H9 (cell line): Measurements from ENCODE around the gene NEB. TPM values are rescaled to one million over a fixed set of nuclear protein-coding genes. Genes with fewer than 3 reads are reported as not detected.

Experiments used
- DNase-seq: peaks from one replicate; pipeline ENCODE4 v3.0.0-alpha.2; 2017
- H2AFZ ChIP-seq: one replicate; pipeline ENCODE4 v1.6.1; 2013; ENCODE audit warnings: mild to moderate bottlenecking, low read length, control low read depth, moderate library complexity
- H2AK5ac ChIP-seq: 2 replicates; pipeline ENCODE4 v1.6.1; 2013; ENCODE audit warnings: low read length, control low read depth, mixed read lengths; ENCODE audit not compliant: insufficient read length
- H2BK120ac ChIP-seq: one replicate; pipeline ENCODE4 v1.6.1; 2013; ENCODE audit warnings: low read depth, mild to moderate bottlenecking, low read length, control low read depth, inconsistent platforms; ENCODE audit not compliant: poor library complexity, severe bottlenecking
- H2BK12ac ChIP-seq: 2 replicates; pipeline ENCODE4 v1.6.1; 2013; ENCODE audit warnings: low read length, control low read depth, mixed read lengths, low read depth; ENCODE audit not compliant: insufficient read length
- H2BK15ac ChIP-seq: 2 replicates; pipeline ENCODE4 v1.6.1; 2013; ENCODE audit warnings: low read depth, low read length, control low read depth
- H2BK20ac ChIP-seq: one replicate; pipeline ENCODE4 v1.6.1; 2013; ENCODE audit warnings: low read depth, mild to moderate bottlenecking, low read length, control low read depth, inconsistent platforms; ENCODE audit not compliant: poor library complexity, severe bottlenecking
- H2BK5ac ChIP-seq: 2 replicates; pipeline ENCODE4 v1.6.1; 2013; ENCODE audit warnings: low read length, control low read depth, mixed read lengths; ENCODE audit not compliant: insufficient read length
- H3K14ac ChIP-seq: 2 replicates; pipeline ENCODE4 v1.6.1; 2013; ENCODE audit warnings: low read length, control low read depth; ENCODE audit not compliant: insufficient read depth
- H3K18ac ChIP-seq: 2 replicates; pipeline ENCODE4 v1.6.1; 2013; ENCODE audit warnings: low read depth, mild to moderate bottlenecking, mixed read lengths, low read length, control low read depth; ENCODE audit not compliant: insufficient read length
- H3K23ac ChIP-seq: 2 replicates; pipeline ENCODE4 v1.6.1; 2013; ENCODE audit warnings: low read length, control low read depth, mixed read lengths, low read depth; ENCODE audit not compliant: insufficient read length
- H3K23me2 ChIP-seq: 2 replicates; pipeline ENCODE4 v1.6.1; 2013; ENCODE audit warnings: low read depth, mild to moderate bottlenecking, mixed read lengths, low read length, control low read depth; ENCODE audit not compliant: insufficient read length, poor library complexity, severe bottlenecking
- H3K27ac ChIP-seq: 2 replicates; pipeline ENCODE4 v1.5.1; 2013; ENCODE audit warnings: low read length, control low read depth, mixed read lengths, low read depth; ENCODE audit not compliant: insufficient read length
- H3K27me3 ChIP-seq: 2 replicates; pipeline ENCODE4 v1.6.1; 2013; ENCODE audit warnings: low read length, control low read depth, inconsistent platforms; ENCODE audit not compliant: insufficient read depth
- H3K4ac ChIP-seq: 2 replicates; pipeline ENCODE4 v1.6.1; 2013; ENCODE audit warnings: low read depth, mild to moderate bottlenecking, control low read depth, inconsistent platforms, low read length, moderate library complexity
- H3K4me1 ChIP-seq: 2 replicates; pipeline ENCODE4 v1.6.1; 2013; ENCODE audit warnings: low read length, control low read depth, inconsistent platforms; ENCODE audit not compliant: insufficient read depth
- H3K4me2 ChIP-seq: 2 replicates; pipeline ENCODE4 v1.6.1; 2013; ENCODE audit warnings: low read length, control low read depth, mixed read lengths; ENCODE audit not compliant: insufficient read length, insufficient read depth
- H3K56ac ChIP-seq: 2 replicates; pipeline ENCODE4 v1.6.1; 2013; ENCODE audit warnings: low read depth, mild to moderate bottlenecking, mixed read lengths, low read length, control low read depth; ENCODE audit not compliant: insufficient read length
- H3K79me1 ChIP-seq: 2 replicates; pipeline ENCODE4 v1.6.1; 2013; ENCODE audit warnings: low read depth, mild to moderate bottlenecking, moderate library complexity, low read length, control low read depth, inconsistent platforms; ENCODE audit not compliant: insufficient read depth, poor library complexity, severe bottlenecking
- H3K79me2 ChIP-seq: 2 replicates; pipeline ENCODE4 v1.6.1; 2013; ENCODE audit warnings: low read length, control low read depth, inconsistent platforms; ENCODE audit not compliant: insufficient read depth
- H3K9ac ChIP-seq: 2 replicates; pipeline ENCODE4 v1.6.1; 2013; ENCODE audit warnings: low read length, control low read depth, mixed read lengths; ENCODE audit not compliant: insufficient read length; ENCODE audit errors: extremely low read depth
- H3K9me3 ChIP-seq: one replicate; pipeline ENCODE4 v1.6.1; 2013; ENCODE audit warnings: low read depth, low read length, inconsistent platforms; ENCODE audit not compliant: control insufficient read depth
- H3T11ph ChIP-seq: one replicate; pipeline ENCODE4 v1.6.1; 2013; ENCODE audit warnings: mild to moderate bottlenecking, low read length, control low read depth, inconsistent platforms
- H4K20me1 ChIP-seq: one replicate; pipeline ENCODE4 v1.6.1; 2013; ENCODE audit not compliant: control insufficient read depth, insufficient read length, insufficient read depth
- H4K5ac ChIP-seq: 2 replicates; pipeline ENCODE4 v1.6.1; 2013; ENCODE audit warnings: low read depth, mild to moderate bottlenecking, mixed read lengths, low read length, control low read depth; ENCODE audit not compliant: insufficient read length
- H4K8ac ChIP-seq: replicated peaks from 2 replicates; pipeline ENCODE4 v1.6.1; 2013; ENCODE audit warnings: low read length, control low read depth, mixed read lengths, low read depth; ENCODE audit not compliant: insufficient read length
- H4K91ac ChIP-seq: 2 replicates; pipeline ENCODE4 v1.6.1; 2013; ENCODE audit warnings: low read depth, mild to moderate bottlenecking, moderate library complexity, mixed read lengths, low read length, control low read depth; ENCODE audit not compliant: insufficient read length
- H3K27ac Mint-ChIP-seq, 3 experiments: 2 replicates in 2 of 3; 3 replicates in 1 of 3; pipeline ENCODE4 v1.8.0; 2020 to 2021; ENCODE audit warnings: mixed read lengths in 3 of 3, mild to moderate bottlenecking in 1 of 3, moderate library complexity in 1 of 3
- H3K27me3 Mint-ChIP-seq: 2 replicates; pipeline ENCODE4 v1.8.0; 2021; ENCODE audit warnings: low read depth, mild to moderate bottlenecking, moderate library complexity, mixed read lengths
- H3K36me3 Mint-ChIP-seq, 3 experiments: 2 replicates in 2 of 3; 3 replicates in 1 of 3; pipeline ENCODE4 v1.8.0; 2020 to 2021; ENCODE audit warnings: low read depth in 3 of 3, mixed read lengths in 3 of 3; ENCODE audit not compliant: insufficient read depth in 1 of 3
- H3K4me1 Mint-ChIP-seq, 2 experiments: 2 replicates each; pipeline ENCODE4 v1.8.0; 2020; ENCODE audit warnings: mixed read lengths in 2 of 2
- H3K4me3 Mint-ChIP-seq, 2 experiments: 2 replicates in 1 of 2; 3 replicates in 1 of 2; pipeline ENCODE4 v1.8.0; 2020 to 2021; ENCODE audit warnings: mild to moderate bottlenecking in 2 of 2, mixed read lengths in 2 of 2, moderate library complexity in 1 of 2
- H3K9me3 Mint-ChIP-seq, 2 experiments: 2 replicates in 1 of 2; 3 replicates in 1 of 2; pipeline ENCODE4 v1.8.0; 2020; ENCODE audit warnings: mild to moderate bottlenecking in 2 of 2, mixed read lengths in 2 of 2, moderate library complexity in 1 of 2
- CTCF ChIP-seq: fragments of 200-600 bp; sonication (generic); conservative IDR thresholded peaks from 3 replicates; pipeline ENCODE4 v1.8.0; 2021; ENCODE audit warnings: antibody characterized with exemption, mild to moderate bottlenecking
- WGBS: extraction: QIAGEN DNeasy Blood & Tissue Kit; methylation state at CpG from one replicate; pipeline ENCODE4 v1.1.7; 2013; ENCODE audit warnings: missing lambda C conversion rate, low lambda C conversion rate, mixed read lengths; ENCODE audit not compliant: insufficient read length; ENCODE audit errors: extremely low coverage; 5-methylcytosine and 5-hydroxymethylcytosine counted together
- total RNA-seq: library from RNA; stranded (reverse); gene quantifications from 2 replicates; pipeline ENCODE4 v1.2.1, GENCODE V29; 2021

Gene NEB
- total RNA-seq, 1 experiment from 2014 or later = 0.98 TPM

GRCh38 chr2:151569167-151569566, 165.1 kb downstream of the NEB start:
- no peaks in the 10 kb centered on the region for H3K4me1 Mint-ChIP-seq
- no peaks in the 10 kb centered on the region for H3K9me3 Mint-ChIP-seq
- no peak overlapping the region for H3K4me3 Mint-ChIP-seq
- no peaks in the 10 kb centered on the region for H3K36me3 Mint-ChIP-seq
- Histone ChIP-seq H4K91ac (no peak overlapping the region), H3K9me3 (no peaks in the 10 kb centered on the region), H2AFZ (no peak overlapping the region), H2BK15ac (no peak overlapping the region), H2AK5ac (no peak overlapping the region), H3T11ph (no peak overlapping the region), H3K9ac (no peak overlapping the region), H3K23ac (no peak overlapping the region), H3K18ac (no peak overlapping the region), H4K5ac (no peak overlapping the region), H4K8ac (no peak overlapping the region), H3K14ac (no peak overlapping the region), H3K79me2 (no peaks in the 10 kb centered on the region), H4K20me1 (no peaks in the 10 kb centered on the region), H3K4ac (no peak overlapping the region), H3K23me2 (no peaks in the 10 kb centered on the region), H3K27ac (no peak overlapping the region), H3K4me2 (no peak overlapping the region), H2BK12ac (no peak overlapping the region), H3K79me1 (no peaks in the 10 kb centered on the region), H2BK5ac (no peak overlapping the region), H2BK120ac (no peak overlapping the region), H3K27me3 (no peaks in the 10 kb centered on the region; the same call in 1 of the 2 replicates), H2BK20ac (no peak overlapping the region), H3K56ac (no peak overlapping the region), H3K4me1 (no peaks in the 10 kb centered on the region)
- no CpG with 5 or more reads among the region's 8 CpGs for WGBS
- no peaks in the 10 kb centered on the region for H3K27me3 Mint-ChIP-seq
- no peak overlapping the region for H3K27ac Mint-ChIP-seq
- no peak for DNase-seq
- TF ChIP-seq CTCF = no peak
